GM21423 (cell line): ENCODE measurements around the gene ZNF319.
A peak's percentile ranks its signal among the peaks of the same experiment; 100 is the strongest.

Experiments
- ATAC-seq: cut with Tn5 transposase; IDR thresholded peaks from one replicate; pipeline ENCODE4 v1.9.1; 2021; ENCODE audit warnings: mild to moderate bottlenecking, moderate library complexity; ENCODE audit not compliant: unreplicated experiment

ZNF319 gene

GRCh38 chr16:57999971-58000705 lies at the start of gene ZNF319:
Gene ZNF319, minus strand, starts transcription at chr16:58000672. Its CDS starts 2,407 bp downstream, at chr16:57998265.
- peak; percentile 16 for ATAC-seq

- no peak for ATAC-seq
These were observed 49.0 kb upstream of the ZNF319 start for GRCh38 chr16:58049232-58050185.

- no peak for ATAC-seq
These were observed 48.2 kb upstream of the ZNF319 start for GRCh38 chr16:58048494-58049231.

DNA sequence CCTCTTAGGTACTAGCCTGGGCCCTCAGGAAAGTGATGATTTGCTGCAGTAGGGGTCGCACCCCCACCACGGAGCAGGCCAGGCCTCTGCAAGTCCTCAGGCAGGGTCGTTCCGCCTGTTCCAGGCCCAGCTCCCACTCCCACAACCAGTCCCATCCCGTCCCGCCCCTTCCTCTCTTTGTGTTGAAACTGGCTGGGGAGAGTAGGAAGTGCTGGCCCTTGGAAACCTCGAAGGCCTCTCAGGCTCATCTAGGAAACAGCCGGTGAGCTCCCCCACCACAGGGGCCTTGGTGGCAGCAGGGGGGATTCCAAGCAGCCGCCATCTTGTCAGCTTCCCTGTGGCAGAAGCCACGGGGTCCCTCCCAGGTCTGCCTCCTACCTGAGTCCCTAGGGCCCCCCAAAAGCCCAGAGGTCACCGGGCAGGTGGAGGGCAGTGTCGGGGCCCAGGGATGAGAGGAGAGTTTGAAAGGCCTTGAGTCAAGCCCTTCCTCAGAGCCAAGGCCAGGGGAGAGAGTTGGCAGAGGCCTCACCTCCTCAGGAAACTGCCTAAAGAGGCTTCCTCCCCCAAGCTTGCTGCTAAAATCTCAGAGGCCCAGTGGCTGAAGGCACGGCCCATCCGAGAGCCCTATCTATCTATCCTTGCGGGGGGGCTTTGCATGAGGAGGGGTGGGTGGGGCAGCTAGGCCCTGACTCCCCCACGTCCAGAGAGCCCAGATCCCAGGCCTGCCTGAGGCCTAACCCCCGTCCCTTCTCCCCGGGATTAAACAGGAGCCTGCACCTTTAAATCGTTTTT lies 47.3 kb upstream of the ZNF319 start:
- no peak for ATAC-seq

DNA sequence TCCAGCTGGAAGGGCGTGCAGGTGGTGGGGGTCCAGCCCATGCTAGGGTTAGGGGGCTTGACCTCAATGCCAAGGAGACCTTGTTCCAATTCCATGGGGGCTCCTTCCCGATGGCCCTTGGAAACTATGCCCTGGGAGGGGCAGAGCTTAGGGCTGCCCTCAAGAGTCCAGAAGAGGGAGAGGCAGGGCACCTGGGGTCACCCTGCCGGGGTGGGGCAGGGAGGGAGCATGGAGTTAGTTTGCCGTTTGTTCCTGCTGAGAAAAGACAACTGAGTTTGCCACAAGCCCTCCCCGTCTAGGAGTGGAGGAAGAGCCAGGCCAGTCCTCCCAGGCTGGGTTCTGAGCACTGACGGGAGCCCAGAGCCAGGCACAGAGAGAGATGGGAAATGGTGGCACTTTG lies 46.5 kb upstream of the ZNF319 start:
- ATAC-seq = no peak

- no peak for ATAC-seq
These were observed 45.8 kb upstream of the ZNF319 start for GRCh38 chr16:58046054-58046881.

- no peak for ATAC-seq
These were observed 44.6 kb upstream of the ZNF319 start for GRCh38 chr16:58045096-58045495.

DNA sequence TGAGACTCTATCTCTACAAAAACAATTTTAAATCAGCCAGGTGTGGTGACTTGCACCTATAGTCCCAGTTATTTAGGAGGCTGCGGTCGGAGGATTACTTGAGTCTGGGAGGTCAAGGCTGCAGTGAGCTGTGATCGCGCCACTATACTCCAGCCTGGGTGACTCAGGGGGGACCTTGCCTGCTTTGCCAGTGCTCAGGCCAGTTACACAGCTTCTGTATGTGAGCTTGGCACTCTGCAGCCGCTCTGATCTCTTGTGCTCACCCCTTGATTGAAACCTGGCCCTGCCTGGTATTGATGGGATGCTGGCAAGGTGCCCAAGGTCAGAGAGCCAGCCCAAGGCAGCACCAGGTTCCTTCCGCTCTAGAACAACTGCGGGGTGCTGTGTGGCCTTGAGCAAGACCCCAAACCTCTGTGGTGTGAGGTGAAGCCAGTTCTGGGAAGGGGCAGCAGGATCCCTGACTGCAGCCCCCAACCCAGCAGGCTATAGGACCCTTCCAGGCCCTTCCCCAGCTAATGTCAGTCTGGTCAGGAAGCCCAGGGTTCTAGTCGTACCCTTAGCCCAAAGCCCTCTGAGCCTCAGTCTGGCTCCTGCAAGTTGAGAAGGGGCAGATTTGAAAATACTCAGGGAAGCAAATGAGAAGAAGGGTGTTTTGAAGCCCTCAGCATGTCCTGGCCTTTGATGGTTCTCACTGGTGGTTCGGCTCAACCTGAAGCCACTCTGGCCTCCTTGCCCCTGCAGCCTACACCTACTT lies 44.0 kb upstream of the ZNF319 start:
- ATAC-seq = no peak

- ATAC-seq = no peak
These were observed 43.2 kb upstream of the ZNF319 start for GRCh38 chr16:58043571-58044155.

DNA sequence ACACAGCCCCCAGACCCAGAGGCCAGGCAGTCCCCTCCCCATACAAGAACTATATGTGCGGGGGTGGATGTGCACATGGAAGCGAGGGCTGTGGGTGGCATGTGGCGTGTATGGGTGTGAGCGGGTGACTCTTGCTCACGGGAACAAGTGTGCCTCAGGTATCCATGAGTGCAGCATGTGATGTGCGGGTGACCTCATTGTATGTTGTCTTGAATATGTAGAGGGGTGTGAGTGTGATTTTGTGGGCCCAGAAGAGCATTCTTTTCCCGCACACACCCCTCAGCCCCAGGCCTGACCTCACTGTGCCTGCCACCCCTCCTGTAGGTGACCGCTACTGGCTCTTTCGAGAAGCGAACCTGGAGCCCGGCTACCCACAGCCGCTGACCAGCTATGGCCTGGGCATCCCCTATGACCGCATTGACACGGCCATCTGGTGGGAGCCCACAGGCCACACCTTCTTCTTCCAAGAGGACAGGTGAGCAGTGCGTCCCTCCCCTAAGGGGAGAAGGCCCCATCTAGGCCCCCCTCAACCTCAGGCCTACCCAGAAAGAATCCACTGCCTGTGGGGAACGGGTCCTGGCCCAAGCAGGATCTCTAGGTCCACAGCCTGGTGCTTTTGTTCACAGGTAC lies 42.5 kb upstream of the ZNF319 start:
- ATAC-seq = no peak

DNA sequence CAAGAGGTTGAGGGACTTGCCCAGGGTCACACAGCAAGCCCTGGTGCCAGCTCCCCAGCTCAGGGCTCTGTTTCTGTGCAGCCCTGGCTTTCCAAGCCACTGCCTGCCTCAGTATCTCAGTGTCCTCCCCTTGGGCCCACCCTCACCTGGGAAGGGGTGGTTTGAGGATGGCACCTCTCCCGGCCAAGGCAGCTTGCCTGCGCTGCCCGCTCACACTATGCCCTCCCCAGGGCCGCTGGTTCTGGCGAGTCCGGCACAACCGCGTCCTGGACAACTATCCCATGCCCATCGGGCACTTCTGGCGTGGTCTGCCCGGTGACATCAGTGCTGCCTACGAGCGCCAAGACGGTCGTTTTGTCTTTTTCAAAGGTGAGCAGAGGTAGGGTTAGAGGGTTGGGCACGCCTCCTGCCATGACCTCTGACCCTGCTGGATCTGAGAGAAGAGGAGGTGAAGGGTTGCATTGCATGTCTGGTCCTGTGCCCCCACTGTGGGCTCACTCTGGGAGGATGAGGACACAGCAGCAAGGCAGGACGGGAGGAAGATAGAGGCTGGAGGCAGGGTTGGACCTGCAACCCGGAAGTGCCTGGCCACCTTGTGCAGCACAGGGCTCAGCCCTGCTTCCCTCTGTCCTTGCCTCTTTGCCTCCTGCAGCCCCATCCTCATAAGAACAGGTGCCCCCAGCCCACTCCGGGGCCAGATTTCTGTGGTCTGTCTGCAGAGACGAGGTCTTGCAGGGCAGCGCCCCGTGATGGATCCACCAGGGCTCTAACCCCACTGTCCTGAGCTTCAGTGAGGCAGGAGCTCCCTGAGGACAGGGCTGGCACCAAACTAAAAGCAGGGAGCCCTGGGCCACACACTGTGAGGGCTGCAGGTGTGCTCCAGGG lies 41.8 kb upstream of the ZNF319 start:
- ATAC-seq = no peak

DNA sequence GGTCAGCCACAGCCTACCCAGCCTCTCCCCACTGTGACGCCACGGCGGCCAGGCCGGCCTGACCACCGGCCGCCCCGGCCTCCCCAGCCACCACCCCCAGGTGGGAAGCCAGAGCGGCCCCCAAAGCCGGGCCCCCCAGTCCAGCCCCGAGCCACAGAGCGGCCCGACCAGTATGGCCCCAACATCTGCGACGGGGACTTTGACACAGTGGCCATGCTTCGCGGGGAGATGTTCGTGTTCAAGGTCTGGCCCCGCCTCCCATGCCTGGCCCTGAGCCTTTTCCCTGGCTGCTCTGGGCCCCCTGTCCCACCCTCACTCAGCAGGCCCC lies 41.1 kb upstream of the ZNF319 start:
- ATAC-seq = no peak

GRCh38 chr16:58040945-58041627 lies 40.6 kb upstream of the ZNF319 start:
- ATAC-seq = no peak

- ATAC-seq = no peak
These were observed 40.0 kb upstream of the ZNF319 start for GRCh38 chr16:58040496-58040846.

DNA sequence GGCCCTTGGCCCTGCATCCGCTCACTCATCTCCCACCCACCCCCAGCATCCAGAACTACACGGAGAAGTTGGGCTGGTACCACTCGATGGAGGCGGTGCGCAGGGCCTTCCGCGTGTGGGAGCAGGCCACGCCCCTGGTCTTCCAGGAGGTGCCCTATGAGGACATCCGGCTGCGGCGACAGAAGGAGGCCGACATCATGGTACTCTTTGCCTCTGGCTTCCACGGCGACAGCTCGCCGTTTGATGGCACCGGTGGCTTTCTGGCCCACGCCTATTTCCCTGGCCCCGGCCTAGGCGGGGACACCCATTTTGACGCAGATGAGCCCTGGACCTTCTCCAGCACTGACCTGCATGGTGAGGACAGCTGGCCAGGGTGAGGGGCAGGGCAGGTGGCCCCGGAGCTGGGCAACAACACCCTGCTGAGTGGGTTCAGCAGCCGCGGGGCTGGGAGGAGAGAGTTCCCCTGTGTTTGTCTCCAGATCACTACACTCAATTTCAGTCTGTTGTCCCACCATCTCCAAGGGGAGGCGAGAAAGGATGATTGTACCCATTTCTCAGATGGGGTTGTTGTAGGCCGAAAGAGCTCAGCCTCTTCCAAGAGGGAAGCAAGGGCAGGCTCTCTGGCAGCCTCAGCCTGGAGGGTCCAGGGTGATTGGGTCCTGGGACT lies 39.5 kb upstream of the ZNF319 start:
- ATAC-seq = no peak

DNA sequence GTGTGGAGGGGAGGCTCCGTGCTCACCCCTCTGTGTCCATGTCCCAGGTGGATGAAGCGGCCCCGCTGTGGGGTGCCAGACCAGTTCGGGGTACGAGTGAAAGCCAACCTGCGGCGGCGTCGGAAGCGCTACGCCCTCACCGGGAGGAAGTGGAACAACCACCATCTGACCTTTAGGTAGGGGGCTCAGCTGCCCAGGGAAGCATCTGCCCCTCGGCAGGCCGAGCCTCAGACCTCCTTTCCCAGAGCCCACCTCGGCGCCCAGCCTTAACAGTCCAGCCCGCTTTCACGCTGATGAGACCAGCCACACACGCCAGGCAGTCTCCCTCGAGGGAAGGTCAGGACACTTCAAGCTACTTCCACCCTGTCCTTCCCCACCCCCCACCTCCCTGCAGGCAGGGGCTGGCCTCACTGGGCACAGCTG lies 37.8 kb upstream of the ZNF319 start:
- ATAC-seq = no peak
